HG02884 (cell line): ENCODE measurements around the gene KCNK13.

Experiments
- ATAC-seq: cut with Tn5 transposase; IDR thresholded peaks from one replicate; pipeline ENCODE4 v1.9.1; 2021; ENCODE audit warnings: mild to moderate bottlenecking, moderate library complexity; ENCODE audit not compliant: unreplicated experiment

The KCNK13 gene

GRCh38 chr14:90126260-90126659 is 64.5 kb downstream of the KCNK13 start:
- no peak for ATAC-seq

DNA sequence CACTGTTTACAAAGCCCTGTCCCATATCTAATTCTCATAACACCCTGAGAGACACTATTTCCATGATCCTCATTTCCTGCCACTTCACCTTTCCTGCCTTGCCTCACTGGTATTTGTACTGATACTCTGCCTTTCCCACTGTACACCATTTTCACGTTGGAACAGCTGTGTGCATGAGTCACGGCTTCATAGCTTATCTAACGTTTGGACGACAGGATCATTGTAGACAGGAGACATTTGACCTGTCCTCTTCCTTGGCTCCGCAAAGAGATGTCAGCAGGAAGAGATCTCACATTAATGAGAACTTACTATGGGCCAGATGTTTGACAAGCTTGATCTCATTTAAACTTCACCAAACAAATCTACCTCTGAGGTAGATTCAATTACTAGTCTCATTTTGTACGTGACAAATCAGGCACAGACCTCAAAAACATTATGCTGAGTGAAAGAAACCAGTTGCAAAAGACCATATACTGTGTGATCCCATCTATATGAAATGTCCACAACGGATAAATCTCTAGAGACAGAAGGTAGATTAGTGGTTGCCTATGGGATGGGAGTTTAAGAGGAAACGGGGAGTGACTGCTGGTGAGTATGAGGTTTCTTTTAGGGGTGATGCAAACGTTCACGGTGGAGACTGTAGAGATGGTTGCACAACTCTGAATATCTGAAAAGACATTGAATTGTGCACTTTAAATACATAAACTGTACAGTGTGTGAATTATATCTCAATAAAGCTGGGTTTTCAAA is 71.2 kb downstream of the KCNK13 start:
- ATAC-seq = no peak

DNA sequence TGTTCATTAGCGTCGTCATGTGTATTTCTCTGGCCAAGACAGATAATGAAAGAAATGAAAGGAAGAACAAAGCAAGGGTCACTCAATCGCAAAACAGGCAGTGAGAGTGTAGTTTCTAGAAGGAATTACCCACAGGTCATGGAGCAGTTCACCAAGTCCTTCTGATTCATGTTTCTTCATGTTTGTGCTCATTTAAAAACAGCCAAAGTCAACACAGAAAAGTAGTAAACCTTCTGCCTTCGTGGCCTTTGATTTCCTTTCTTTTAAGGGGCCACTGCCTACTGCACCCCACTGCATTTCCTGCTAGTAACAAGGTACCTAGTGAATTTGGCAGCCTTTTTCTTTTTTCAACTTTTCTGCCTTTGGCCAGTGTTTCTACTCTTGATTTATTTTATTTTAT is 75.1 kb downstream of the KCNK13 start:
- no peak for ATAC-seq

DNA sequence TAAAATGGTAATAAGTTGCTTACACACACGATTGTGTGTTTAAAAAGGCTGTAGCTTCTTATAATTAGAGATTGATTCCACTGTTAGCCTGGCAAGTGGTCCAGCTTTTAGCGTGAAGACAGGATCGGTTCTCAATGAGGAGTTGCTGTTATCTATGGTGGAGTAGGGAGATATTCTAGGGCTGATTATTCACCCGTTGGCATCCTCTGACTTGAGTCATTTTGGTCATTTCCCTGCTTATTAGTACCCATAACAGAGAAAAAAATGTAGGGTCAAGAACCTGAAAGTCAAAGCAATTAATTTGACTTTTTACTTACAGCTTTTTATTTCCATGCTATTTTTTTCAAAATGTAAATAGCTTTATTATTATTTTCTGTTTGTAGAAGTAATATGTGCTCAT is 76.0 kb downstream of the KCNK13 start:
- ATAC-seq = no peak

DNA sequence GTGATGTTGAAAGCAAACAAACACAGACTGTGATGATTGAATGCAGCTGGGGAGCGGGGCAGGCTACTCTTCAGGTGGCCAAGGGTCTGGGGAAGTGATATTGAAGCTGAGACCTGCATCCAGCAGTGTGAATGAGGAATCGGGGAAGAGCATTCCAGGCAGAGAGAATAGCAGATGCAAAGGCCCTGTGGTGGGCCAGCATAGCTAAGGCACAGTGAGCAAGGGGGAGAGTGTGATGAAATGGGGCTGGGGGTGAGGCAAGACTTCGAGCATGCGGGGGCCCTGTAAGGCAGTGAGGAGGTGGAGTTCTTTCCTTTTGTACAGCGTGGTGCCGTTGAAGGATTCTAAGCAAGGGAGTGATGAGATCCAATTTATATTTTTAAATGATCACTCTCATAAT is 77.4 kb downstream of the KCNK13 start:
- no peak for ATAC-seq

DNA sequence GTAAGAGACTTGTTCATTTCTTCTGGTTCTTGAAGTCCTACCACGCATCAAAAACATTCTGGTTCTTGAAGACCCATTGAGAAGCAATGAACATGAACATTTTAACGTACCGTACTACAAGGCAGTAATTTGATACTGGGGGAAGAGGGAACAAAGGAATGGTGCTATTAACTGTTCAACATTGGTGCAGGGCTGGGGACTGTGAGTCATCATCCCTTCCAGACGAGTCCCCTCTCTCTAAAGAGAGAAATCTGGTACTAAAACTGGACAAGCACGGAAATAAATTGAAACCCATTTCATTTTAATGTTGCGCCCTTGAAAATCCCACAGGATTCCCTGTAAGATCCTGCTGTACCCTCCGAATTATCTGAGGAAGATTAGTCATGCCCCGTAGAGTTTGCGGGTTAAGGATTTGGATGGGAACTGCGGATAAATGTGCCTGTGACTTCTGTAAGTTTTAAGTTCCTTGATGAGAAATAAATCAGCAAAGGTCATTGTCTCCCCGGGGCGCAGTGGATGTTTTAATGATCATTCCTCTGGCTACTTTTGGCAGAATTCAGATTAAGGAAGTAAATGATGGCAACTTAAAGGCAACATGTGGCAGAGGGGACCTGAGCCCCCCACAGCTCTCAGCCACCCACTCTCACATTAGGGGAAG is 78.6 kb downstream of the KCNK13 start:
- ATAC-seq = no peak

GRCh38 chr14:90140956-90141316 is 79.1 kb downstream of the KCNK13 start:
- ATAC-seq = no peak

- ATAC-seq = no peak
These were observed 91.6 kb downstream of the KCNK13 start for GRCh38 chr14:90153429-90153828.

DNA sequence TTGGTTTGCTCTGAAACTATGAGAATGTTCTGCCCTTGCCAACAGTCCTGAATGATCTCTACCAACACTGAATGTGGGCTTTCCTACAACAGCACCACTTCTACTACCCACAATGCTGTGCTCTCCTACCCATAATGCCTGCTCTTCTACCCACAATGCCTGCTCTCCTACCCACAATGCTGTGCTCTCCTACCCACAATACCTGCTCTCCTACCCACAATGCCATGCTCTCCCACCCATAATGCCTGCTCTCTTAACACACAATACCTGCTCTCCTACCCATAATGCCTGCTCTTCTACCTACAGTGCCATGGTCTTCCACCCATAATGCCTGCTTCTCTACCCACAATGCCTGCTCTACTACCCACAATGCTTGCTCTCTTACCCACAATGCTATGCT is 92.3 kb downstream of the KCNK13 start:
- no peak for ATAC-seq

DNA sequence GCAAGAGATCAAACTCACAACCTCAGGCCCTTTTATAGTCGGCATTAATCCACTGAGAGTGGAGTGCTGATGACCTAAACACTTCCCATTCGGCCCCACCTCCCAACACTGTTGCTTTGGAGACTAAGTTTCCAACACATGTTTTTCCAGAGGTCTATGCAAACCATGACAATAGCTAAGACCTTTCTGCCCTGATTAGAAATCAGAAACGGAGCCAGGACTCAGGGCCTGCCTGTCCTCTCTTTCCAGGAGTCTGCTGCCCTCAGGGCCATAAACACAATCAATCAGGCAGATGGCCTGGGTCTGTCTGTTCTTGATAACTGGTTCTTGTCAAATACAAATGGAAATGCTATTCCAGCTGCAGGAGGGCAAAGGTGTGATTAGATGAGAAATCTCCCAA is 97.4 kb downstream of the KCNK13 start:
- no peak for ATAC-seq

- no peak for ATAC-seq
These were observed 97.9 kb downstream of the KCNK13 start for GRCh38 chr14:90159688-90160087.

- ATAC-seq = no peak
These were observed 99.3 kb downstream of the KCNK13 start for GRCh38 chr14:90161129-90161528.

GRCh38 chr14:90168425-90169105 is 106.8 kb downstream of the KCNK13 start:
- no peak for ATAC-seq

- ATAC-seq = no peak
These were observed 113.8 kb downstream of the KCNK13 start for GRCh38 chr14:90175631-90176030.

DNA sequence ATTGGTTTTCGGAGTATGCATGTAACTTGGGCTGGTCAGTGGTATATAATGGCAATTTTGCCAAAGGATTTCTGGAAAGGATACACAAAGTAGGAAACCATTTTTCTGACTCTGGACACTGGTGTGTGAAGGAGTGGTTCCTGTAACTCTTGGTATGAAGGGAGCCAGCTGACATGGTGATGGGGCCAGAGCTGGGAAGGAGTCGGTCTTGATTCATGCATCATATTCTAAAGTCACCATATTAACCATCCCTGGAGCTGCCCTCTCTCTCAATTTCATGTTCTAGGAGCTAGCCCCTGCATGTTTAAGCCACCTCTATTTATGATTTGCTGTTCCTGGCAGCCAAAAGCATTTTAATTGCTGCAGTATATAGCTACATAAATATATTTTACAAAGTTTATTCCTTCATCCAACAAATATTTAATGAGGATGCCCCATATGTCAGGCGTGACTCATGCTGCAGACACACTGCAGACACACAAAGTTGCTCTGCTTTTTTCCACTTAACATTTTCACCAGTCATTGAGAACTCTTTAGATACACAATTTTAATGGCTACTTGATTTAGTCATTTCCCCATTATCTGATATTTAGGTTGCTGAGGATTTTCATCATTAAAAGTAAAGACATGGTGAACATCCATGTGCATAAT is 115.9 kb downstream of the KCNK13 start:
- no peak for ATAC-seq

DNA sequence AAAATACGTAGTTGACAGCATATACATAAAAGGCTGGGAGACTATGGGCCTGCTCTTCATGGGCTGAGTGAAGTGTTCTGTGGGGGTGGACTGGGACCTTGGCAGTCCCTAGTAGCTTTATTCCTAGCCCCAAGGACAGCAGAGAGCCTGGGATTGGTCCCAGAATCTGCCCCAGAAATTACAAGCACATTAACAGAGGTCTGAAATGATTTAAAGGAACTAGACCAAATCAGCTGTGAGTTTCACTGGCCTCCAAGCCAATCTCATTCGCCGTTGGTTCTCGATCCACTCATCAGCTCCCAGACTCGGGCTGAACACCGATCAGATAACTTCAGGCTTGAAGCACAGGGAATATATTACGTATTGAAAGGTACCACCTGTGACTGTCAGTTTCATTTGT is 117.6 kb downstream of the KCNK13 start:
- ATAC-seq = no peak

DNA sequence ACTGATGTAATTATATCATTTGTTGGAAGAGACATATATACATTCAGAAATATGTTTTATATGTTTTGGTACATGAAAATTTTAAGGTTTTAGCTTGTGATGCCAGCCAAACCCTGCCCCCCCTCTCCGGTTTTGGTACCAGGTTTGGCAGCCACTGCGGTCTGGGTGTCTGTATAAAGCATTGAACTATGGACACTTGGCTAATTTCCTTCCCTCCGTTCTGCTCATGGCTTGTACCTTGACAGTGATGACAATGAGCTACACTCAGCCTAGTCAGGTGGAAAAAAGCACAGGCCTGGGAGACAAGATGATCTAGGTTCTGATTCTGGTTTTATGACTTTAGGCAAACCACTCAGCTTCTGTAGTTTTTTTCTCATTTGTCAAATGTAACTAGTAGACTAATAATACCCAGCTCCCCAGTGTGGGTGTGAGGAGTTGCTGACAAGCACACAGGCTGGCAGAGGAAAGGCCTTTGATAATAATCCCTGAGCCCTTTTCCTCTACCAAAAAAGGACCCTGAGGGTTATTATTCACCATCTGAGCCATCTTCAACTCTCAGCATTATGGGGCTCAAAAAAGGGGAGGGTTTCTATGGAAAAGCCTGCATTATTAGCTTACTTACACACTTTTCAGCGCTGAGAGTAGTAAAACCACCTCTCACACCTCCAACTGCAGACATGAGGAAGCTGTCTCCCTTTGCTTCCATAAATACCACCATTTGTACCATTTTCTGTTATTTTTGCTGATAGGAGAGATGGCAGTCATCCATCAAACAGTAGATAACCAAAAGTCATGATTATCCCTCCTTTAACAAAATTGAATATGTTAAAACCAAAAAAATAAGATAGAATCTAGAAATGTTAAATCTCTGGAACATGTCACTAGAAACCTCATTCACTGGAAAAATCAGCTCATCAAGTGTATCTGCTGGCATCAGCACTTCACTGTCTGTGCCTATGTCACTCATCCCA is 118.3 kb downstream of the KCNK13 start:
- no peak for ATAC-seq

DNA sequence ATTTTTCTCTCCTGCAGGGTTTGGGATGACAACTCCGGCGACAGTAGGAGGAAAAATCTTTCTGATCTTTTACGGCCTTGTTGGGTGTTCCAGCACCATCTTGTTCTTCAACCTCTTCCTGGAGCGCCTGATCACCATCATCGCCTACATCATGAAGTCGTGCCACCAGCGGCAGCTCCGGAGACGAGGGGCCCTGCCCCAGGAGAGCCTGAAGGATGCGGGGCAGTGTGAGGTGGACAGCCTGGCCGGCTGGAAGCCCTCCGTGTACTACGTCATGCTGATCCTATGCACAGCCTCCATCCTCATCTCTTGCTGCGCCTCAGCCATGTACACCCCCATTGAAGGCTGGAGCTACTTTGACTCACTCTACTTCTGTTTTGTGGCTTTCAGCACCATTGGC is 122.3 kb downstream of the KCNK13 start:
- no peak for ATAC-seq

DNA sequence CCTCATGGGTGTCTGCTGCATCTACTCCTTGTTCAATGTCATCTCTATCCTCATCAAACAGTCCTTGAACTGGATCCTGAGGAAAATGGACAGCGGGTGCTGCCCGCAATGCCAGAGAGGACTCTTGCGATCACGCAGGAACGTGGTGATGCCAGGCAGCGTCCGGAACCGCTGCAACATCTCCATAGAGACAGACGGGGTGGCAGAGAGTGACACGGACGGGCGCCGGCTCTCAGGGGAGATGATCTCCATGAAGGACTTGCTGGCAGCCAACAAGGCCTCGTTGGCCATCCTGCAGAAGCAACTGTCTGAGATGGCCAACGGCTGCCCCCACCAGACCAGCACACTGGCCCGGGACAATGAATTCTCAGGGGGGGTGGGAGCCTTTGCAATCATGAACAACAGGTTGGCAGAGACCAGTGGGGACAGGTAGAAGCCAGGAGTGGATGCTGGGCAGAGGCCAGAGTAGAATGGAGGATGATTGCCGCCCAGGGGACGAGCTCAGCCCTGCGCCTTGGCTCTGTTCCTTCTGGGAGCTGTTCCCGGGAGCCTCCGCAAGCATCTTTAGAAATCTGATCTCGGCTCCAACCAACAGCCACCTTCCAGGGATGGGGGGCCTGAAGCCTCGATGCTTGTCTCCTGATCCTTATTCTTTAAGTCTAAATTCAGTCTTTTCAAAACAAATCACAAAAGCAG is 122.9 kb downstream of the KCNK13 start:
- ATAC-seq = no peak

DNA sequence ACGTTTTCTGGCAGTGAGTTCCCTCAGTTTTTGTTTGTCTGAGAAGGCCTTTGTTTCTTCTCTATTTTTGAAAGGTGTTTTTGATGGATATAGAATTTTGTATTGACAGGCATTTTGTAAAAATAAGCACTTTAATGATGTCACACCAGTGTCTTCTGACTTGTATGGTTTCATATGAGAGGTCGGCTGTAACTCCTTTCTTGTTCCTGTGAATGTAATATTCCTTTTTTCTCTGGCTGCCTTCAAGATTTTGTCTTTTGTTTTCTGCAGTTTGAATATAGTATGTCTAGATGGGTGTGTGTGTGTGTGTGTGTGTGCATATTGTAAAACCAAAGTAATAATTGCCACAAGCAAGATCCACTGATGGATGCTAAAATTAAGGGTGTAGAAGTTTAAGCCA is 126.8 kb downstream of the KCNK13 start:
- no peak for ATAC-seq
